ENCODE measurements around the gene NAPSA. TPM values are rescaled to one million over a fixed set of nuclear protein-coding genes. Genes with fewer than 3 reads are reported as not detected.
"Not testable (repeated sequence)": the region's sequence is repeated elsewhere in the genome, so short reads cannot be mapped to it uniquely, and the experiment has no call there.

Gene NAPSA
- total RNA-seq, 4 donors from 2014 or later = 0.17 to 3.7 (median 0.81) TPM

DNA sequence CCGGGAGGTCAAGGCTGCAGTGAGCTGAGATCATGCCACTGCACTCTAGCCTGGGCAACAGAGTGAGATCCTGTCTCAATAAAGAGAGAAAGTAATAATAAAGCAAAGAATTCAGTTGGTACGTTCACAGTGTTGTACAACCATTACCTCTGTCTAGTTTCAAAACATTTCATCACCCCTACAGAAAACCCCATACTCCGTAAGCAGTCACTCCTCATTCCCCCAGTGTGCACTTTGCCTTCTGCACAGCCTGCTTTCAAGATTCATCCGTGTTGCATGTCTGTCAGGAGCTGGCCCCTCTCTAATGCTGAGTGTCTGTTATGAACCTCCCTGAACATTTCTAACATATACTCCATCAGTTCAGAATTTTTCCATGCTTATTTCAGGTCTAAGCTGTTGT, 28.1 kb upstream of the NAPSA start:
- peaks cover 0 to 12% (median 8%) of the 10 kb centered on the region in 4 donors for H3K36me3 ChIP-seq
- no peak for TF ChIP-seq EP300 (IDR thresholded peaks at IDR 0.05)
- TF ChIP-seq POLR2A (IDR thresholded peaks at IDR 0.05; ENCODE audit: low read depth) = no peak
- no peak for DNase-seq (ENCODE audit: extremely low spot score)
- H3K4me1 ChIP-seq = no peaks in the 10 kb centered on the region
- intact Hi-C loops (cut with DNase I) = no loop called here
- no peak overlapping the region for H3K27ac ChIP-seq (replicated peaks in 1 of 4)
- no peak overlapping the region for H3K4me3 ChIP-seq
- no peaks in the 10 kb centered on the region for H3K27me3 ChIP-seq
- no peaks in the 10 kb centered on the region for H3K9me3 ChIP-seq
- 93% methylated on average over 4 of the region's 4 CpGs for WGBS

DNA sequence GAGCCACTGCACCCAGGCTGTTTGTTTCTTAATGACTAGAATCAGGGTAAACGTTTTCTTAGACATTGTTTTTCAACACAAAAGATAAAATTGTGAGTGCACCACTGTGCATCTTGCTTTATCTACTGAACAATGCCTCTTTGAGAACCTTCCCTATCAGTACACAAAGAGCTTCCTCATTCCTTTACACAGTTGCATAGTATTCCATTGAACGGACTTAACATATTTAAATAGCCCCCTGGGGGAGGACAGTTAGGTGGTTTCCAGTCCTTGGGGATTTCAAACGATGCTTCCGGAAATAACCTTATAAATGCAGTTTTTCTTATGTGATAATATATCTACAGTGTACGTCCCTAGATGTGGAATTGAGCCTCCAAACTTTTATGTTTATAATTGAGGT, 27.3 kb upstream of the NAPSA start:
- Histone ChIP-seq H3K4me1 (no peaks in the 10 kb centered on the region), H3K27ac (replicated peaks in 1 of 4) (no peak overlapping the region), H3K36me3 (peaks cover 0 to 15% (median 9%) of the 10 kb centered on the region in 4 donors), H3K4me3 (no peak overlapping the region), H3K9me3 (no peaks in the 10 kb centered on the region), H3K27me3 (no peaks in the 10 kb centered on the region)
- WGBS = 97% methylated on average over 5 of the region's 5 CpGs
- DNase-seq (ENCODE audit: extremely low spot score) = no peak
- no peak for TF ChIP-seq POLR2AphosphoS5 (IDR thresholded peaks at IDR 0.05)
- no peak for TF ChIP-seq POLR2A (IDR thresholded peaks at IDR 0.05; ENCODE audit: low read depth)
- TF ChIP-seq, protein P1, sequence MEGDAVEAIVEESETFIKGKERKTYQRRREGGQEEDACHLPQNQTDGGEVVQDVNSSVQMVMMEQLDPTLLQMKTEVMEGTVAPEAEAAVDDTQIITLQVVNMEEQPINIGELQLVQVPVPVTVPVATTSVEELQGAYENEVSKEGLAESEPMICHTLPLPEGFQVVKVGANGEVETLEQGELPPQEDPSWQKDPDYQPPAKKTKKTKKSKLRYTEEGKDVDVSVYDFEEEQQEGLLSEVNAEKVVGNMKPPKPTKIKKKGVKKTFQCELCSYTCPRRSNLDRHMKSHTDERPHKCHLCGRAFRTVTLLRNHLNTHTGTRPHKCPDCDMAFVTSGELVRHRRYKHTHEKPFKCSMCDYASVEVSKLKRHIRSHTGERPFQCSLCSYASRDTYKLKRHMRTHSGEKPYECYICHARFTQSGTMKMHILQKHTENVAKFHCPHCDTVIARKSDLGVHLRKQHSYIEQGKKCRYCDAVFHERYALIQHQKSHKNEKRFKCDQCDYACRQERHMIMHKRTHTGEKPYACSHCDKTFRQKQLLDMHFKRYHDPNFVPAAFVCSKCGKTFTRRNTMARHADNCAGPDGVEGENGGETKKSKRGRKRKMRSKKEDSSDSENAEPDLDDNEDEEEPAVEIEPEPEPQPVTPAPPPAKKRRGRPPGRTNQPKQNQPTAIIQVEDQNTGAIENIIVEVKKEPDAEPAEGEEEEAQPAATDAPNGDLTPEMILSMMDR (IDR thresholded peaks at IDR 0.05) = no peak
- no peak for TF ChIP-seq EP300 (IDR thresholded peaks at IDR 0.05)
- intact Hi-C loops (cut with DNase I) = no loop called here

DNA sequence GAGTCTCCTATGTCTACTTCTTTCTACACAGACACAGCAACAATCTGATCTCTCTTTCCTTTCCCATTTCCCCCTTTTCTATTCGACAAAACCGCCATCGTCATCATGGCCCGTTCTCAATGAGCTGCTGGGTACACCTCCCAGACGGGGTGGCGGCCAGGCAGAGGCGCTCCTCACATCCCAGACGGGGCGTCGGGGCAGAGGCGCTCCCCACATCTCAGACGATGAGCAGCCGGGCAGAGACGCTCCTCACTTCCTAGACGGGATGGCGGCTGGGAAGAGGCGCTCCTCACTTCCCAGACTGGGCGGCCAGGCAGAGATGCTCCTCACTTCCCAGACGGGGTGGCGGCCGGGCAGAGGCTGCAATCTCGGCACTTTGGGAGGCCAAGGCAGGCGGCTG, 25.5 kb upstream of the NAPSA start:
- intact Hi-C loops (cut with DNase I); H3K27me3 ChIP-seq; H3K4me1 ChIP-seq; H3K4me3 ChIP-seq; DNase-seq (ENCODE audit: extremely low spot score); H3K9me3 ChIP-seq; H3K27ac ChIP-seq (replicated peaks in 1 of 4): not testable (repeated sequence)
- H3K36me3 ChIP-seq = peaks cover 0 to 27% (median 11%) of the 10 kb centered on the region in 4 donors
- 90% methylated on average over 17 of the region's 23 CpGs for WGBS

DNA sequence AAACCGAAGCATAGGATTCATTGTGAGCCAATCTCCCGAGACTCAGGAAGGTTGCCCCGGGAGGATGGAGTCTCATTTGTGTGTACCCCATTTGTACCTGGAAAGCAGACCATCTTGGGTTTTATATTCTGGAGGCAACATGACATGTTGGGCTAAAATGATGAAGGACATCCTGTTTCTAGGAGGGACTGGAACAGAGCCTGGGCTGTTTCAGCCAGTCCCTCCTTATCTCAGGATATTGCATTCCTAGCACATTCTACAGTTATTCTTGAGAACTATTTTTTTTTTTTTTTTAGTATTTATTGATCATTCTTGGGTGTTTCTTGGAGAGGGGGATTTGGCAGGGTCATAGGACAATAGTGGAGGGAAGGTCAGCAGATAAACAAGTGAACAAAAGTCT, 24.9 kb upstream of the NAPSA start:
- H3K4me1 ChIP-seq; DNase-seq (ENCODE audit: extremely low spot score); H3K9me3 ChIP-seq; intact Hi-C loops (cut with DNase I); H3K27ac ChIP-seq (replicated peaks in 1 of 4); H3K27me3 ChIP-seq; H3K4me3 ChIP-seq: not testable (repeated sequence)
- H3K36me3 ChIP-seq = peaks cover 0 to 27% (median 11%) of the 10 kb centered on the region in 4 donors
- WGBS = 85% methylated on average over 3 of the region's 3 CpGs

DNA sequence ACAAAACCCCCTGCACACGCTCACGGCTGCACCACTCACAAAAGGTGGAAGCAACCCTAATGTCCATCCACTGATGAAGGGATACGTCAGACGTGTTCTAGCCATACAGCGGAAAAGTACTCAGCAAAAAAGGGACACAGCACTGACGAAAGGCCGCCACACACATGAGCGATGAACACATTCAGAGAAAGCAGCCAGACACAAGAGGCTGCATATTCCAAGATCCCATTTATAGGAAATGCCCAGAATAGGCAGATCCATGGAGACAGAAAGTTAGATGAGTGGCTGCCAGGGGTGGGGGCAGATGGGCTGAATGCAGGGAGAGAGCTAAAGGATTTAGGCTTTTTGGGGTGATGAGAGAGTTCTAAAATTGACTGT, 22.4 kb upstream of the NAPSA start:
- 94% methylated on average over 8 of the region's 8 CpGs for WGBS

DNA sequence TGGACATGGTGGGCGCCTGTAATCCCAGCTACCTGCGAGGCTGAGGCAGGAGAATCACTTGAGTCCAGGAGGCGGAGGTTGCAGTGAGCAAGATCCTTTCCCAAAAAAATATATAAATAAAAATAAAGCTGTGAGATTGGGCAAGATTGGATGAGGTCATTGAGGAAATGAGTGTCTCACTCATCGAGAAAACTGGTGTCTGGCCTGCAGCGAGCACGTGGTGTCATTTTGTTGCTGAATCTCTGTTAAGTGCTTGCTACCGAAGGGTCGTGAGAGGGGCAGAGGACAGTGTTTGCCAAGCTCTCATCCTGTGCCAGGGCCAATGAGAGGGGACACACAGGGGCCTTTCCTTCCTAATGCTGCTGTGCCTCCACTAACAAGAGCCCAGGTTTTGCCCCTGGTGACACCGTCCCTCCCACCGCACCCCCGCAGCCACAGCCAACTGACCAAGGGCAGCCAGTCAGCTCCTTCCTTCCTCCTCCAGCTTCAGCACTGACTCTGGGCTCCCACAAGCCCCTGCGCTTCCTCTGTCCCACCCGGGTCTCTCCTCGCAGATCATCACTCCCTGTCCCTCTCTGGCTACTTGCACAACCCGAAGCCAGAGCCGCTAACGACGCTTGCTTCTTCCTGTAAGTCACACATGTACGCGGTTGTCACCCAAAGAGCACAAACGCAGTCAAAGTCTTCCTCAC, 21.9 kb upstream of the NAPSA start:
- intact Hi-C loops (cut with DNase I) = no loop called here
- TF ChIP-seq POLR2AphosphoS5 (IDR thresholded peaks at IDR 0.05) (no peak), POLR2A (IDR thresholded peaks at IDR 0.05; ENCODE audit: low read depth) (no peak), EP300 (IDR thresholded peaks at IDR 0.05) (no peak)
- TF ChIP-seq, protein P1 (IDR thresholded peaks at IDR 0.05) = no peak
- peaks cover 3 to 26% (median 14%) of the 10 kb centered on the region in 4 donors for H3K36me3 ChIP-seq
- H3K4me3 ChIP-seq = no peak overlapping the region
- H3K27ac ChIP-seq (replicated peaks in 1 of 4) = no peak overlapping the region
- no peaks in the 10 kb centered on the region for H3K9me3 ChIP-seq
- DNase-seq (ENCODE audit: extremely low spot score) = no peak
- 85% methylated on average over 21 of the region's 21 CpGs for WGBS
- peaks cover 12 to 22% (median 20%) of the 10 kb centered on the region in 4 donors for H3K4me1 ChIP-seq
- no peaks in the 10 kb centered on the region for H3K27me3 ChIP-seq

More for the DNA sequence above, 22.4 kb upstream of the NAPSA start:
- Histone ChIP-seq H3K27ac (replicated peaks in 1 of 4) (no peak overlapping the region), H3K27me3 (no peaks in the 10 kb centered on the region), H3K36me3 (peaks cover 0 to 26% (median 12%) of the 10 kb centered on the region in 4 donors), H3K4me1 (peaks cover 12 to 22% (median 20%) of the 10 kb centered on the region in 4 donors), H3K9me3 (no peaks in the 10 kb centered on the region), H3K4me3 (no peak overlapping the region)
- DNase-seq (ENCODE audit: extremely low spot score) = no peak
- TF ChIP-seq POLR2A (IDR thresholded peaks at IDR 0.05; ENCODE audit: low read depth) (no peak), EP300 (IDR thresholded peaks at IDR 0.05) (no peak), POLR2AphosphoS5 (IDR thresholded peaks at IDR 0.05) (no peak)
- TF ChIP-seq, protein P1 (IDR thresholded peaks at IDR 0.05) = no peak
- intact Hi-C loops (cut with DNase I) = no loop called here

All from esophagus muscularis mucosa (tissue), 4 donors.